DOHH2 (cell line): Measurements from ENCODE around the gene LRRC74B.

ENCODE experiments used
- H3F3A ChIP-seq: fragments of 200-600 bp; sonication (generic), shearing (Covaris generic); 2 replicates; pipeline ENCODE4 v1.6.0; 2016; ENCODE audit warnings: antibody characterized with exemption, mild to moderate bottlenecking; ENCODE audit not compliant: control insufficient read depth, insufficient read depth
- H3K27ac ChIP-seq: fragments of 200-600 bp; sonication (generic); 2 replicates; pipeline ENCODE4 v1.5.1; 2014; ENCODE audit warnings: low read depth, mild to moderate bottlenecking, low read length, moderate library complexity
- H3K27me3 ChIP-seq: fragments of 200-600 bp; sonication (generic); 2 replicates; pipeline ENCODE4 v1.6.1; 2014; ENCODE audit warnings: mild to moderate bottlenecking, low read length, mixed read lengths; ENCODE audit not compliant: control insufficient read depth
- H3K36me3 ChIP-seq: fragments of 200-600 bp; sonication (generic); 2 replicates; pipeline ENCODE4 v1.6.1; 2014; ENCODE audit warnings: mild to moderate bottlenecking, low read length, moderate library complexity, mixed read lengths; ENCODE audit not compliant: control insufficient read depth
- H3K4me1 ChIP-seq: fragments of 200-600 bp; sonication (generic); 2 replicates; pipeline ENCODE4 v1.6.1; 2014; ENCODE audit warnings: mild to moderate bottlenecking, low read length, mixed read lengths; ENCODE audit not compliant: control insufficient read depth
- H3K4me2 ChIP-seq: fragments of 200-600 bp; sonication (generic); 2 replicates; pipeline ENCODE4 v1.6.0; 2014; ENCODE audit warnings: mild to moderate bottlenecking, low read length, moderate library complexity
- H3K4me3 ChIP-seq: fragments of 200-600 bp; sonication (generic); 2 replicates; pipeline ENCODE4 v1.5.1; 2014; ENCODE audit warnings: mild to moderate bottlenecking, low read length, mixed read lengths
- H3K79me2 ChIP-seq: fragments of 200-600 bp; sonication (generic); 2 replicates; pipeline ENCODE4 v1.6.1; 2014; ENCODE audit warnings: mild to moderate bottlenecking, low read length, mixed read lengths; ENCODE audit not compliant: control insufficient read depth
- H3K9me2 ChIP-seq: fragments of 200-600 bp; sonication (generic); replicated peaks from 2 replicates; pipeline ENCODE4 v1.6.1; 2014; ENCODE audit warnings: mild to moderate bottlenecking, low read length, mixed read lengths; ENCODE audit not compliant: control insufficient read depth
- H3K9me3 ChIP-seq: fragments of 200-600 bp; sonication (generic); 2 replicates; pipeline ENCODE4 v1.6.1; 2014; ENCODE audit warnings: antibody characterized with exemption, low read length, mixed read lengths; ENCODE audit not compliant: control insufficient read depth, insufficient read depth
- H4K20me1 ChIP-seq: fragments of 200-600 bp; sonication (generic); 2 replicates; pipeline ENCODE4 v1.6.0; 2014; ENCODE audit warnings: low read depth, mild to moderate bottlenecking, antibody characterized with exemption, low read length, moderate library complexity; ENCODE audit not compliant: control insufficient read depth, insufficient read depth
- CTCF ChIP-seq: fragments of 200-600 bp; sonication (generic); IDR thresholded peaks from one replicate; pipeline ENCODE4 v1.5.1; 2014; ENCODE audit warnings: antibody characterized with exemption, mild to moderate bottlenecking, low read depth, low read length; ENCODE audit not compliant: poor library complexity, severe bottlenecking
- EZH2phosphoT487 ChIP-seq: fragments of 200-600 bp; sonication (generic); IDR thresholded peaks from 2 replicates; pipeline ENCODE4 v1.6.1; 2017; ENCODE audit warnings: borderline replicate concordance, mild to moderate bottlenecking, antibody characterized with exemption, low read length, moderate library complexity, mixed read lengths

Gene LRRC74B

DNA sequence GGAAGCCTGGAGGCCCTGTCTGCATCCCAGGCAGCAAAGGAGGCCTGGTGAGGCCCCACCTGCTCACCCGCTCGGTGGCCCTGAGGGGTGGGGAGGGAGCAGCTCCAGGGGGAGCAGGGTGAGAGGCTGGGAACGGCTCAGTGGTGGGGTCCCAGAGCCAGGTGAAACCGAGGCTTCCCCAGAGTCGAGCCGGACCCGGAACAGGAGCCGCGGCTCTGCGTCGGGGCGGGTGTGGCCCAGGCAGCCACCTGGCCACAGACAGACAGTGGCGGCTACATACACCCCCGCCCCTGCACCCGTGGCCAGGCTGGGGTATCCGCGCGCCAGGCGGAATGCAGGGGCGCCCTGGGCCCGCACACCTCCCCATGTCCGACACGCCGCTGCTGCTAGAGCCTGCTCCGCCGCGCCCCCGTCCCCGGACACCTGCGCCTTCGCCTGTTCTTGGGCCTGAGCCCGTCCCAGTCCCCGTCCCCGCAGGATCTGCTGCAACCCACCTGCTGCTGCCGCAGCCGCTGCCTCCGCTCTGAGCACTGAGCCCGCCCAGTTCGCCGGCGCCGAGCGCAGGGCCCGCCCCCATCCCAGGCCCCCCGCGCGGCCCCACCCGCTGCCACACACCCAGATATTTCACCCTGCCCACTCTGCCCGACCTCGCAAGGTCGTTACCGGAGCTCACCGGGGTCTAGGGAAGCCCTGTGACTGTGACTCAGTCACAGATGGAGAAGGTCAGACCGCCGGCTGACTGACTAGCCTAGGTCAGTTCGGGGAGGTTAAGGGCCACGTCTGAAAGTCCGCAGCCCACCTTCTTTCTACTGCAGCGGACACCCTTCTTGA is 13.5 kb upstream of the LRRC74B start, which contains the start of gene SLC7A4:
Gene SLC7A4 (minus strand): TSS at position 525 of the 831 bp plus-strand sequence. CDS start 749 bp downstream, outside the sequence.
- TF ChIP-seq EZH2phosphoT487 = no peak
- TF ChIP-seq CTCF = no peak
- Histone ChIP-seq H3K79me2 (no peaks in the 10 kb centered on the region), H3K27ac (no peak within 1 kb of the TSS), H3K4me3 (no peak within 1 kb of the TSS), H3K4me2 (no peak within 1 kb of the TSS), H3K36me3 (no peaks in the 10 kb centered on the region), H3K9me3 (no peaks in the 10 kb centered on the region), H3K27me3 (peaks cover 8% of the 10 kb centered on the region), H3K9me2 (no peaks in the 10 kb centered on the region), H4K20me1 (no peaks in the 10 kb centered on the region), H3F3A (no peaks in the 10 kb centered on the region), H3K4me1 (no peaks in the 10 kb centered on the region)

- peaks cover 8% of the 10 kb centered on the region for H3K27me3 ChIP-seq
- no peak overlapping the region for H3K4me2 ChIP-seq
- H3K27ac ChIP-seq = no peak overlapping the region
- H3K4me1 ChIP-seq = no peaks in the 10 kb centered on the region
- no peak overlapping the region for H3K4me3 ChIP-seq
- TF ChIP-seq EZH2phosphoT487 = no peak
- no peak for TF ChIP-seq CTCF
- no peaks in the 10 kb centered on the region for H3F3A ChIP-seq
- H4K20me1 ChIP-seq = no peaks in the 10 kb centered on the region
- no peaks in the 10 kb centered on the region for H3K9me2 ChIP-seq
- H3K9me3 ChIP-seq = no peaks in the 10 kb centered on the region
- no peaks in the 10 kb centered on the region for H3K79me2 ChIP-seq
- H3K36me3 ChIP-seq = no peaks in the 10 kb centered on the region
Observed at GRCh38 chr22:21032868-21033688, 12.7 kb upstream of the LRRC74B start.

DNA sequence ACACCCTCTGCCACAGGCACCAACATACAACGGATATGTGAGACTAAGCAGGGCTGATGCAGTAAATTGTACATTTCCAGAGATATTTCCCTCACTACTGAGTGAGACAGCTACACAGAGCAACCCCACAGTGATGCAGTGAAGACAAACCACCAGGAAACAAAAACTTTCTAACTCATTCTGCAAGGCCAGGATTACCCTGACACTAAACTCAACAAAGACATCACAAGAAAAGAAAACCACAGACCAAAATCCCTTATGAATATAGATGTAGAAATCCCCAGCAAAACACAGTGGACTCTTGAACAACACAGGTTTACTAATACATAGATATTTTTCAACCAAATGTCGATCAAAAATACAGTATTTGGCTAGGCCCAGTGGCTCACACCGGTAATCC is 11.9 kb upstream of the LRRC74B start:
- Histone ChIP-seq H4K20me1 (no peaks in the 10 kb centered on the region), H3K4me1 (no peaks in the 10 kb centered on the region)
- TF ChIP-seq CTCF (no peak), EZH2phosphoT487 (no peak)

More for the DNA sequence above, 11.9 kb upstream of the LRRC74B start:
- H3K79me2 ChIP-seq = no peaks in the 10 kb centered on the region
- H3K9me2 ChIP-seq = no peaks in the 10 kb centered on the region
- peaks cover 11% of the 10 kb centered on the region for H3K27me3 ChIP-seq
- H3K9me3 ChIP-seq = no peaks in the 10 kb centered on the region
- no peaks in the 10 kb centered on the region for H3K36me3 ChIP-seq
- H3K27ac ChIP-seq = no peak overlapping the region
- no peak overlapping the region for H3K4me2 ChIP-seq
- H3F3A ChIP-seq = no peaks in the 10 kb centered on the region
- H3K4me3 ChIP-seq = no peak overlapping the region
